Right renal pelvis (tissue), 4 donors: ENCODE data around the gene TBL1X. TPM values are rescaled to one million over a fixed set of nuclear protein-coding genes. Genes with fewer than 3 reads are reported as not detected.

Source experiments
- DNase-seq, 4 donors: peaks; one replicate each; pipeline ENCODE4 v3.0.0-alpha.2; 2013; ENCODE audit warnings: low read depth in 4 of 4, low spot score in 3 of 4, missing footprints in 1 of 4
- polyA plus RNA-seq, 4 donors: library from polyadenylated mRNA; unstranded; fragments of 120-200 nt; gene quantifications; one replicate each; pipeline ENCODE4 v1.2.1, GENCODE V29; 2013; ENCODE audit not compliant: insufficient read length in 4 of 4

TBL1X gene
- polyA plus RNA-seq, 4 donors, result 25.1 to 26.8 (median 26.3) TPM

GRCh38 chrX:9612146-9612505, 147.3 kb downstream of the TBL1X start:
- DNase-seq, result no peak

DNA sequence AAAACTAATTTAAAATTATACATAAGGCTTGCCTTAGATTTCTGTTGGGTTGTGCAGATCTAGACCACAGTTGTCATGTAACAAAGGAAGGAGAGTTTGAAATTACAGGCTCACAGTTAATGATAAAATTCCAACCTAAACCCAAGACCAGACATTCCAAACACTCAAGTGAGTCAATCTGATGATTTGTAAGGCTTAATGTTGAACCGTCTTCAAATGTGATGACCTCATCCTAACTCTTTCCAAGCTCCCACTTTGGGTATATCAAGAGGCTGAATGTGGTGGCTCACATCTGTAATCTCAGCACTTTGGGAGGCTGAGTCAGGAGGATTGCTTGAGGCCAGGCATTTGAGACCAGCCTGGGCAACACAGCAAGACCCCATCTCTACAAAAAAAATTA, 149.2 kb downstream of the TBL1X start:
- no peak for DNase-seq

- no peak for DNase-seq
These were observed 154.3 kb downstream of the TBL1X start for GRCh38 chrX:9619133-9619532.

DNA sequence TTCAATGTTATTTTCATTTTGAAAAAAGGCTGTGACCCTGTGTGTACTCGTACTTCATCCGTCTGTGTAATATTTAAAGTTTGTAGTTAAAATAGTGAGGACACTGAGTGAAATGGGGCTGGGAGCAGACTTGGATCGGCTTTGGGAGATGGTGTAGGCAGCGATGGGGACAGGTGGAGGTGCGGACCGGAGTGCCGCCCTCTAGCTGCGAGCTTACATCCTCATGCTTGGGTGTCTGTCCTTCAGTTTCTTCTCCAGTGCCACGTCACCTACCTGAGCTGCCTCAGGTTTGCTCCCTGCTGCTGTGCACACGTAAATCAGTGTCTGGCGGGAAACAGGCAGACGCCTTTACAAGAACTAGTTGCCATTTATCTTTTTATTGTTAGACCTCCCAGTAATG, 154.7 kb downstream of the TBL1X start:
- DNase-seq, result no peak

- no peak for DNase-seq
These were observed 157.3 kb downstream of the TBL1X start for GRCh38 chrX:9622128-9622527.

GRCh38 chrX:9626379-9626778, 161.5 kb downstream of the TBL1X start:
- no peak for DNase-seq

GRCh38 chrX:9627922-9628321, 163.1 kb downstream of the TBL1X start:
- no peak for DNase-seq

- DNase-seq, result no peak
These were observed 164.1 kb downstream of the TBL1X start for GRCh38 chrX:9628779-9629493.

DNA sequence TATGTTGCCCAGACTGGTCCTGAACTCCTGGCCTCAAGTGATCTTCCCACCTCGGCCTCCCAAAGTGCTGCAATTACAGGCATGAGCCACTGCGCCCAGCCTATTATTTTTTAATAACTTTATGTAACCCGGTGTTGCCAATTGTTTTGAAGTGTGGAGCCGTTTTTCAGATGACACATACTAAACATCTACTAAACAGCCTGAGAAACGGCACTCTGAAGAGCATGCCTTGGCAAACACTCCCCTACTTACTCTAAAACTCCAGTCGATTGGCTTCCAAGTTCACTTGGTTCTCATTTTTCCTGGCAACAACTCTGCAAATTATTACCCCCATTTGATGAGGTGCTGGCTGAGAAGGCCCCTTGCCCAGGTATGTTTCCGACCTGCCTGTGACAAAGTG, 169.7 kb downstream of the TBL1X start:
- no peak for DNase-seq

DNA sequence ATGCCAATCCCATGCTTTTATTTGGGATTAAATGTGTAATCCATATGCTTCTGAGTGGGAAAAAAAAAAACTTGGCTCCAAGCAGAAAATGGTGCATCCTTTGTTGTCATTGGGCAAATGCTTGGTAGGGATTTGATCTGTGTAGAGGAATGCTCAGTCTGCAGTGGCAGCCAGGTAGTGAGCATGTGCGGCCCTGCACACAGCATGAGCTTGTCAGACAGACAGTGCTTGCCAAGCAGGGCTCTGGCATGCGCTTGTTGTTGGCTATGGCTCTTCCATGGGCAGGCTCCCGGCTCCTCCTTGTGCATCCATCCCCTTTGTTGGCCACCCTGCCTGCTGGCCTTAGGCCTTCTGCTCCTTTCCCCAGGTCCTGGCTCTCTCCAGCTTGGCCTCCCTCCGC, 170.5 kb downstream of the TBL1X start:
- no peak for DNase-seq

GRCh38 chrX:9635803-9636202, 170.9 kb downstream of the TBL1X start:
- DNase-seq, result no peak

GRCh38 chrX:9638871-9639270, 174.0 kb downstream of the TBL1X start:
- no peak for DNase-seq

GRCh38 chrX:9642270-9642995, 177.6 kb downstream of the TBL1X start:
- DNase-seq, result no peak

DNA sequence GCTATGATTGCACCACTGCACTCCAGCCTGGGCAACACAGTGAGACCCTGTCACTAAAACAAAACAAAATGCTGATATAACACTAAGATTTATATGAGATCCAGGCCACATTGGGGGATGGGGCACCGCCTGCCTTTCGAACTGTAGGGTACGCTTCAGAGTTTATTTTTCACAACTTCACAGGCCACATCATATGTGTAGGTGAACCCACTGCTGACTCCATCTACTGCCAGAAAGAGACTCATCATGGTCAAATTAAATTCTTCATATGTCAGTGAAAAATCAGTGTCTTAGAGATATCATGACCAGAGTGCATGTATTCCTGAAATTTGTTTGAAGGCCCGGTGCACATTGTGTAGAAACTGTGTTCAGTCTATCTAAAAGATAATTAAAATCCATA, 178.9 kb downstream of the TBL1X start:
- DNase-seq, result no peak

DNA sequence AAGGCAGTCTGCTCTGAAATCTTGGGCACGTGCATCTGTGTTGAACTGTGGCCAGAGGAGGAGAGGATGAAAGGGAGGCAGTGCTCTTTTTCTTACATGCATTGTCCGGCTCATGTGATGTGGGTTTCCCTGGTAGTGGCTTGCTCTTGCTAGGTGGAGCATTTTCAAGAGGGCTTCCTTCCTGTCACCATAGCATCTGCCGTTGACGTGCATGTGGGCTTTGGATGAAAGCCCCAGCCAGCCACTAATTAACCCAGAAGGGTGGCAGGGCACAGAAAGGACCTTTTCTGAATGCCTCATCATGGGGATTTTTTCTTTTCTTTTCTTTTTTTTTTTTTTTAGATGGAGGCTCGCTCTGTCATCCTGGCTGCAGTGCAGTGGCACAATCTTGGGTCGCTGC, 179.5 kb downstream of the TBL1X start:
- no peak for DNase-seq

- no peak for DNase-seq
These were observed 181.8 kb downstream of the TBL1X start for GRCh38 chrX:9646471-9647224.

DNA sequence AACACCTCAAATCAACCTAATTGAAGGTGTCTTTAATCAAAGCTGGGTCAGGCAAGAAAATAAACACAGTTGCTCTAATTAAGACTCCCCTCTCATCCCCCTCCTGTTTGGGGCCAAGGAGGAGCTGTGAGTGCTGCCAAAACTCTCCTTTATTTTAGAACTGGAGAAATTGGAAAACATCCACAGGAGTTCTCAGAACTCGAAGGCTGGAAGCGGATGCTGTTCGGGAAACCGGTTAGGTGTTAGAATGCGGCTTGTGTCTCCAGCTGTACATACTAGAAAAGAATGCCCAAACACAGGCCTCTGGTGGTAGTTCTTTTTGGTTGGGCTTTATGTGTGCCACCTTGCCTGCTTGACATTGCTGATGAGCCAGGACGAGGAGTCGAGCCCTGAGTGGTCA, 182.6 kb downstream of the TBL1X start:
- no peak for DNase-seq

GRCh38 chrX:9650091-9650490, 185.2 kb downstream of the TBL1X start:
- DNase-seq, result no peak

DNA sequence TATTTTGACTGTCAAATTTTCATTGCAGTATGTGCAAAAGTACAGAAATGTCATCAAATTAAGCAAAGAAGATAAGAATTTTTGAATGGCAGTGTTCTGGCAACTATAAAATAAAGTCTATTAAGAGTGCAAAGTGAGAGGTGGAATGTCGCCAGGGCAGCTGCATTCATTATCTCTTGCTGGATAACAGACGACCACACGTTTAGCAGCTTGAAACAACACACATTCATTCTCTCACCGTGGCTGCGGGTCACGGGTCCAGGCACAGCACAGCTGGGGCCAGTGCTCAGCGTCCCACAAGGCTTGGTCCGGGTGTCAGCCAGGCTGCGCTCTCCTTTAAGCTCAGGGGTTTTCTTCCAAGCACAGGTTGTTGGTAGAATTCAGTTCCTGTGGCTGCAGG, 186.9 kb downstream of the TBL1X start:
- DNase-seq, result no peak

GRCh38 chrX:9654929-9655328, 190.1 kb downstream of the TBL1X start:
- no peak for DNase-seq

DNA sequence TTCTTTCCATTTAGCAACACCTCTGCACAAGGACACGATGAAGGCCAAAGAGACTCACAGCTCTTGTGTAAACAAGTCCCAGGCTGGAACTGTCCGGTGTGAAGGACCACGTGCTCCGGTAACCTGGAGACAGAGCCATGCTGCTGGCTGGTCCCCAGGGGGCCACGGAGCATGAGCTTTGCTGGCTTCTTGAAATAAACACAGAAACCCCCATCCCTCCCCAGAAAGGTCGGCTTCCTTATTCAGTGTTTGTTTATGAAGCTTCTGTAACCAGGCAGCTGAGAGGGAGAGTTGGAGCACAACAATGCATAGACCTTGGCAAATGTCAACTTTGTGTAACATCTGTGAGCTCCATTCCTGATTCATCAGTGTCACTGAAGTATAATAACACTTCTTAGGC, 191.4 kb downstream of the TBL1X start:
- no peak for DNase-seq

- DNase-seq, result no peak
These were observed 192.0 kb downstream of the TBL1X start for GRCh38 chrX:9656871-9657270.
